ENCODE data around the gene FCN1. TPM values are rescaled to one million over a fixed set of nuclear protein-coding genes. Genes with fewer than 3 reads are reported as not detected.

The FCN1 gene
- total RNA-seq, 1 donor from 2014 or later, result not detected

DNA sequence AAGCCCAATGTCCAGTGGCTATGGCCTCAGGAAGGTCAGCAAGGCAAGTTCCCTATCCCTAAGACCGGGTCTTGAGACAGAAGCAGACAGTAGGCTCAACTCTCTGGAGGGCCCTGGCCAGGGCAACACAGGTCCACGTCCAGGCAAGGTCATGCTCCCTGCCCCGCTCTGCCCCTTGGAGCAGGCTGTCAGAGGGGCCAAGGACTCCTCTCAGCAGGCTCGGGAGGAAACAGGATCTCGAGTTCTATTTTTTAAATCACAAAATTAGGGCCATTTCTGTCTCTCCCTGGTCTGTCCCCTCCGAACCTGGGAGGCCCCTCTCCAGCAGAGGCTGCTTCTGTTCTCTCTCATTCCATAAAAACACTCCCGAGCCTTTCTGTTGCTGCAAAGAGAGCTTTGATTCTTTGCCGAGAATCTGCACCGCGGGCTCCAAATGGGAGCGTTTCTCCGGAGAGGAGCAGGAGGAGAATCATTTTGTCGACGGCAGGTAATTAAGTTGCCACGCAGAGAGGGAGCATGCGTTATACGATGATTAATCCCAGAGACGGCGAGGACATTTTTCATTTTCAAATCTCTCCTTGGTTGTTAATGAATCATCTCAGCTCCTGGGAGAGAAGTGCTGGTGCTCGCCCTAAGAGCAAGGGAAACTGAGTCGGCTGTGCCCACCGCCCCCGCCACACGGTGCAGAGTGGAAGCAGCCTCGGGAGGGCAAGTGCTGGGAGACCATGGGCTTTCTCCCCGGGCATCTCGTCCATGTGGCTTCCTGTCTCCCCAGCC lies 24.5 kb upstream of the FCN1 start:
- no peak for TF ChIP-seq CTCF (IDR thresholded peaks at IDR 0.05)
- intact Hi-C loops (cut with DNase I), result no loop called here
- no peak overlapping the region for H3K27ac ChIP-seq
- DNase-seq (ENCODE audit: low spot score in 2 of 2), result no peak
- no peaks in the 10 kb centered on the region for H3K4me1 ChIP-seq
- no peak overlapping the region for H3K4me3 ChIP-seq
- H3K27me3 ChIP-seq, result peaks cover 3% of the 10 kb centered on the region
- no peaks in the 10 kb centered on the region for H3K9me3 ChIP-seq
- no peaks in the 10 kb centered on the region for H3K36me3 ChIP-seq

- TF ChIP-seq CTCF (IDR thresholded peaks at IDR 0.05), result no peak
- no peak for DNase-seq (ENCODE audit: low spot score in 2 of 2)
- Histone ChIP-seq H3K27ac (no peak overlapping the region), H3K4me3 (no peak overlapping the region), H3K36me3 (no peaks in the 10 kb centered on the region), H3K27me3 (peaks cover 3% of the 10 kb centered on the region), H3K4me1 (no peaks in the 10 kb centered on the region), H3K9me3 (no peaks in the 10 kb centered on the region)
- intact Hi-C loops (cut with DNase I), result no loop called here
Observed at GRCh38 chr9:134940236-134941208, 22.8 kb upstream of the FCN1 start.

DNA sequence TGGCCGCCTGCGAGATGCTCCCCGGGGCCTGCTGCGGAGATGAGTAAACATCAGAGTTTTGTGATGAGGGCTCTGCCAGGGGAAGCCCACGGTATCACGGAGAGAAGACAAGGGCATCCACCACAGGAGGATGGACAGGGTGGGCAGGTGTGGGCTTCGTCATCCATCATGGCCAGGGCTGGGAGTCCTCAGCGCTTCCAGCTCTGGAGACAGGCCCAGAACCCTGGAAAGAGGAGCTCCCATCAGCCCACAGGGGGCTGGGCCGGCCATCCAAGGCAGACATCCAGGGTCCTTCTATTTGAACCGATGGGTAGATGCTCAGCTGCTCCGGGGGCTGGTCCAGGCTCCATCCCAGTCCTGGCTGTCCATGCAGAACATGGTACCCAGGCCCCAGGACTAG lies 22.1 kb upstream of the FCN1 start:
- H3K27ac ChIP-seq, result no peak overlapping the region
- no peak overlapping the region for H3K4me3 ChIP-seq
- no peak for DNase-seq (ENCODE audit: low spot score in 2 of 2)
- H3K4me1 ChIP-seq, result no peaks in the 10 kb centered on the region
- peaks cover 3% of the 10 kb centered on the region for H3K27me3 ChIP-seq
- no peaks in the 10 kb centered on the region for H3K36me3 ChIP-seq
- no peaks in the 10 kb centered on the region for H3K9me3 ChIP-seq
- intact Hi-C loops (cut with DNase I), result no loop called here
- no peak for TF ChIP-seq CTCF (IDR thresholded peaks at IDR 0.05)

- intact Hi-C loops (cut with DNase I), result no loop called here
Observed at GRCh38 chr9:134939080-134939733, 21.5 kb upstream of the FCN1 start.

More at GRCh38 chr9:134939080-134939733, 21.5 kb upstream of the FCN1 start:
- Histone ChIP-seq H3K4me1 (no peaks in the 10 kb centered on the region), H3K27me3 (peaks cover 3% of the 10 kb centered on the region), H3K4me3 (no peak overlapping the region), H3K27ac (no peak overlapping the region), H3K9me3 (no peaks in the 10 kb centered on the region), H3K36me3 (no peaks in the 10 kb centered on the region)
- DNase-seq (ENCODE audit: low spot score in 2 of 2), result no peak
- TF ChIP-seq CTCF (IDR thresholded peaks at IDR 0.05), result no peak

Data from ascending aorta (tissue), 2 donors.